OCI-LY7 (cell line): ENCODE data around the gene VAPB.

Experiments used
- CTCF ChIP-seq: fragments of 200-600 bp; sonication (generic); conservative IDR thresholded peaks from 2 replicates; pipeline ENCODE4 v1.5.1; 2014; ENCODE audit warnings: mild to moderate bottlenecking, antibody characterized with exemption, low read length, moderate library complexity, mixed read lengths
- EZH2phosphoT487 ChIP-seq: fragments of 200-600 bp; sonication (generic); IDR thresholded peaks from 2 replicates; pipeline ENCODE4 v1.6.1; 2018; ENCODE audit warnings: low read depth, borderline replicate concordance, mild to moderate bottlenecking, mixed run types, antibody characterized with exemption, low read length, moderate library complexity, mixed read lengths

- TF ChIP-seq CTCF (no peak), EZH2phosphoT487 (no peak)
Observed at GRCh38 chr20:58458342-58459057, 69.5 kb downstream of the VAPB start.
